ENCODE data around the gene PDE4D.
"Not testable (repeated sequence)": the region's sequence is repeated elsewhere in the genome, so short reads cannot be mapped to it uniquely, and the experiment has no call there.

PDE4D gene

DNA sequence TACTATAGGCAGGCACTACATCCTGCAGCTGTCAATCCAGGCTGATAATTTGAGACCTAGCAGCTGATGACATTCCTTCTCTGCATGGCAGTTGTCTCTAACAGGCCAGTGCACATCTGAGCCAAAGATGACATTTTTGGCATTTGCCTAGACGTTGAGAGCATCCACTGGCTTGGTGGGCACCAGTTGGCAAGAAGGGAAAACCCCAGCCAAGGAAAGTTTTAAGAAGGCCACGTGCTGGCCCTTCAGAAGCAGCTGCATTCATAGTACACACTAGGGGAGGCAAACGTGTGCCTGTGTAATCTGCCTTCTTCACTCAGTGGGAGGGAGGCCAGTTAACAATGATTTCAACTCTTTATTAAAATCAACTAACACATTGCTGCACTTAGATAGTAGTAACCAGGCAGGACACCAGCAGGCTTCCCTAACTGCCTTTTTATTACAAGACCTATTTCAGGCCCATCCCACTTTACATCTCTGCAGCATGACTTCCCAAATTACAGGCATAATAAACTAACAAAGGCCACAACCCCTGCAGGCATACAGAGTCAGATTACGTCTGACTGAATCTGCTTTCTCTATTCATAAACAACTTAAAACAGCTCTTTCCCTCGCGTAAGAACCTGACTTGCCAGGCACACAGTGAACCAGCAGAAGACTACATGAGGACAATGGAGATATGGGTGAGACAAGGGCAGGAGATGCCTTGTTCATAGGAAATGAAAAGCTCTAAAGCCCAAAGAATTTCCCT is 576.3 kb downstream of the PDE4D start:
- DNase-seq, result no peak

DNA sequence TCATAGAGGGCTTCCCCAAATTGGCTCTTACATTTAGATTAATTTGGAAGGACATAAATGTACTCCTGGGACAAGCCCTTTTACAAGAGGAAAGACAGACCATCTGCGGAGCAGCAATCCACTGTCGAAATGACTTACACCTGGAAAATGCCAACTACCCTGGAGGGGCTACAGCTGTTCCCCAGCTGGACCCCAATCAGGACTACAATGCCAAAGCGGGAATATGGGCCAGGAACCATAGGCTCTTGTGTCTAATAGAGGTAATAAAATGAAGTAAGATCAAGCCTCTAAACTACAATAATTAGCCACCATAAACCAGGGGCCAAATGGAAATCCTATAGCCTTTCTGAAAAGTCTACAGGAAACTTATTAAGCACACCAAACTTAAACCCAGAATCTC is 581.3 kb downstream of the PDE4D start:
- DNase-seq, result no peak

DNA sequence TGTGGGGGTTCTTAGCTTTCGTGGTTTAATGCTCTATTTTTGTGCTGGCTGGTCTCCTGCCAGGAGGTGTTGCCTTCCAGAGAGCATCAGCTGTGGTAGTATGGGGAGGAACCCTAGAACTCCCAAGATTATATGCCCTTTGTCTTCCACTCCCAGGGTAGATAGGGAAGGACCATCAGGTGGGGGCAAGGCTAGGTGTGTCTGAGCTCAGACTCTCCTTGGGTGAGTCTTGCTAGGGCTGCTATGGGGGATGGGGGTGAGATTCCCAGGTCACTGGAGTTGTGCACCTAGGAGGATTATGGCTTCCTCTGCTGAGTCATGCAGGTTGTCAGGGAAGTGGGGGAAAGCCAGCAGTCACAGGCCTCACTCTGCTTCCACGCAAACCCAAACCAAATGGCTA is 584.8 kb downstream of the PDE4D start:
- DNase-seq, result not testable (repeated sequence)

DNA sequence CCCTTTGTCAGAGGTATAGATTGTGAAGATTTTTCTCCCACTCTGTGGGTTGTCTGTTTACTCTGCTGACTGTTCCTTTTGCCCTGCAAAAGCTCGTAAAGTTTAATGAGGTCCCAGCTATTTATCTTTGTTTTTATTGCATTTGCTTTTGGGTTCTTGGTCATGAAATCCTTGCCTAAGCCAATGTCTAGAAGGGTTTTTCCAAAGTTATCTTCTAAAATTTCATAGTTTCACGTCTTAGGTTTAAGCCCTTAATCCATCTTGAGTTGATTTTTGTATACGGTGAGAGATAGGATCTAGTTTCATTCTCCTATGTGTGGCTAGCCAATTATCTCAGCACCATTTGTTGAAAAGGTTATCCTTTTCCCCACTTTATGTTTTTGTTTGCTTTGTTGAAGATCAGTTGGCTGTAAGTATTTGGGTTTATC is 590.2 kb downstream of the PDE4D start:
- not testable (repeated sequence) for DNase-seq

DNA sequence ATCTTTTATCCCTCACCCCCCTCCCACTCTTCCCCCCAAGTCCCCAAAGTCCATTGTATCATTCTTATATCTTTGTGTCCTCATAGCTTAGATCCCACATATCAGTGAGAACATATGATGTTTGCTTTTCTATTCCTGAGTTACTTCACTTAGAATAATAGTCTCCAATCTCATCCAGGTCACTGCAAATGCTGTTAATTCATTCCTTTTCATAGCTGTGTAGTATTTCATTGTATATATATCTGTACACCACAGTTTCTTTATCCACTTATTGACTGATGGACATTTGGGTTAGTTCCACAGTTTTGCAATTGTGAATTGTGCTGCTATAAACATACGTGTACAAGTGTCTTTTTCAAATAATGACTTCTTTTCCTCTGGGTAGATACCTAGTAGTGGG is 591.0 kb downstream of the PDE4D start:
- DNase-seq, result not testable (repeated sequence)

DNA sequence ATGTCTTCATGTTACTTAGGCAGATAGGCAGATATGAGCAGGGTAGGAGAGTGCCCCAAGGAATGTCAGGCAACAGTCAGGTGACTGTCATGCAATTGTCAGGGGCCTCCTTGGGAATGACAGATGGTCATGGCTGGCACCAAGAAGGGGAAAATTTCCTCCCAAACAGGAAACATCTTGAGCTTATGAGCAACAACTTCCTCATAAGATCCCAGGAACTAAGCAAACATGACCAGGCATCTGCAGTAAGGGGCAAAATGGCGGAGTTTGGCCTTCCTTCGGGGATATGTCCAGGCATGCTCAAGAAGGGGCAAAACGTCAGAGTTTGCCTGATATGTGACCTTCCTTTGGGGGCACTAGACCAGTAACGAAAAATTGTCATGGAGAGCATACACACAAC is 591.8 kb downstream of the PDE4D start:
- DNase-seq, result no peak

DNA sequence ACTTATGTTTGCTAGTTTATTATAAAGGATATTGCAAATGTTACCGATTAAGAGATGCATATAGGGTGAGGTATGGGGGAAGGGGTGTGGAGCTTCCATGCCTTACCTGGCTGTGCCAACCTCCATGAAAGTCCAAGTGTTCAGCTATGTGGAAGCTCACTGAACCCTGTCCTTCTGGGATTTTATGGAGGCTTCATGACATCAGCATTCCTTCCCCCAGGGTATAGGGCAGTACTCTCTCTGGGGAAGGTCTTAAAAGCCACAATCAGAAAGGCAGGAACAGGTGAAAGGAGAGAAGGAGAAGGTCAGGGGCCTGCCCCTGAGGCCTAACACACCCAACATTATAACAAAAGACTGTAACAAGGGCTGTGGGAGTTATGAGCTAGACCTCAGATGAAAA is 592.6 kb downstream of the PDE4D start:
- DNase-seq, result no peak

DNA sequence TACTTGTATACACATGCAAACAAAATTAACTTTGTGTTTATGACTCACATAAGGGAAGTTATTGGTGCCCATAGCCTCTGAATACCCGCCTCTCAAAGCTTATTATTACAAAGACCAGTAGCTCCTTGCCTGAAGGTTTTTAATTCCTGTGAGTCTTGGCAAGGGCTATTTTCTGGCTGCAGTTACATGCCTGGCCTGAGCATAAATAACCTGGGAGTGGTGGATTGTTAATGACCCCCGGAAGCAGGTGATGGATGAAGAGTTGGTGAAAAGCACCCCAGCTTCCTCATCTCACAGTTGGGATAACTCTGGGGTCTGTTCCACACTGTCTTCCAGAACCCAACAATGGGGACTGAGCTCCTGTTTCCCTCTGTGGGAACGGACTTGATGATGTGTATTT is 594.5 kb downstream of the PDE4D start:
- no peak for DNase-seq

DNA sequence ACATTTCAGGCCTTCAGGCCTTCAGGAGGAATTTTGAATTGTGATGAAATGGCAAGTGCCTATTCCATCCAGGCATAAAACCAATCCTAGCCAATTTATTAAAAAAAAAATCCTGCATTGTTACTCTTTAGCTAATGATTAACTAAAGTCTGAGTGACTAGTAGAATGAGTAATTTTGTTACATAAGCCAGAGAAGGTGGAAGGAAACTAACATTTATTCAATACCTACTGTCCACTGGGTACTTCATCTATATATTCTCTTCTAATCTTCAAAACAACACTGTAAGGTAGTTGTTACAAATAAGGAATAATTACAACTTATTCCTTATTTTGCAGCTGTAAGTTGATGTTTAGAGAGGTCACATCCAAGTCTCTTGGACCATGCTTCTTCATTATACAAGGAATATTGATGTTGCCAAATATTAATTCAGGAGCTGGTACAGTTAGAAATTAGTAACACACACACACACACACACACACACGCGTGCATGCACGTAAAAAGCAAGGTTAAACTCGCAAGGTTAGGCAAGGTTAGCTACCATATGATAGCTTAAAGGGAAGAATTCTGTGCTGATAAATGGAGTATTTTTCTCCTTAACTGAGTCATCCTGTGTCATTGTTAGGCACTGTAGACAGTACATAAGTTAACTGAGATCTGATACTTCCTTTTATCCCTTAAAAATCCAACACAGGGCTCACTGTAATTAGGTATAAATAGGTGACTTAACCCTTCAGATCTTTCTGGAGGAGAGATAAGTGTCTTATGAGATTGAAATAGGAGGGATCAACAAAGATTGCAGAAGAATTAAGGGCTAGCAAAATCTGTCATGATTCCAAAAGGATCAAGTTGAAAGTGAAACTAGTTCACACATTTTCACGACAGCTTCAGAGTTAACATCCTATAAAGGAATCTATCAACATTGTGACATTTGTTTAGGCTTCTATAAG is 596.9 kb downstream of the PDE4D start:
- DNase-seq, result no peak

DNA sequence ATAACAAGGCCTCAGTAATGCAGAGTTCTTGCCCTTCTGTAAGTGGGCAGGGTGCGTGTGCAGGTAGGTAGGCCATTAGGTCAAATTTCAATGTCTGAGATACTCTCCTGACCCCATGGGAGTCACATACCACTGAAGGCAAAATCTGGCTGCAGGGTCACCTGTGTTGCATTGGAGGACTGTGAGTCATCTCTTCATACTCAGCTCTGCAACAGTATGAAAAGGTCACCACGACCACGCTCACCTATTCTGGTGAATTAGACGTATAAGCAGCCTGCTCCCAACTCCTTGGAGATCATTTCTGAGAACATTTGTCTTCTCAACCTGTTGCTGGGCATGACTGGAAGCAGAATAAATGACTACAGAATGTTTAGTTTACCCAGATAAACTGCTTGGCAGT is 599.8 kb downstream of the PDE4D start:
- DNase-seq, result no peak

DNA sequence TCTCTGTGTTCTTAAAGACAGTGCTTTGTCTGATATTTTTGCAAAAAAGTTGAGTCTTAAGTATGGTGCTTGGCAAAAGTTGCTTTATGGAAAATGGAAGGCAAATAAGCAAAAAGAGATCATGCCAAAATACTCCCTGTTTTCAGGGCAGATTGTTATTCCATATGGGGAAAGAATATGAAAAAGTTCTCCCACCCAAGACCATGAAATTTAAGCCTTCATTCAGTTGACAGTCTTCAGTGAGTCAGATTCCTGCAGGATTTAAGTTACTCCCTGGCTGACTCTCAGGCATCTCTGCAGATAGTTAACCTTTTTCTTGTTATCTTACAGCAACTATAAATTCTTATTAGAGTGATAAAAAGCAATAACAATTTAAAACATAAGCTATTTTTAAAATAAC is 601.6 kb downstream of the PDE4D start:
- no peak for DNase-seq

DNA sequence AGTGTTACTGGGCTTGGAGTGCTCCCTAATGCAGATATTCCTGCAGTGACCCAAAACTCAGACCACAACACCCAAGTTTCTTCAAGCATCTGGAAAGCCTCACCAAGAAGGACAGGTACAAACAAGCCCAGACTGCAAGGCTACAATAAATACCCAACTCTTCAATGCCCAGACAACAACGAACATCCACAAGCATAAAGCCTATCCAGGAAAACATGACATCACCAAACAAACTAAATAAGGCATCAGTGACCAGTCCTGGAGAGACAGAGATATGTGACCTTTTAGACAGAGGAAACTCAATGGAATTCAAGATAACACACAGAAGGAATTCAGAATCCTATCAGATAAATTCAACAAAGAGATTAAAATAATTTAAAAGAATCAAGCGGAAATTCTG is 605.6 kb downstream of the PDE4D start:
- no peak for DNase-seq

DNA sequence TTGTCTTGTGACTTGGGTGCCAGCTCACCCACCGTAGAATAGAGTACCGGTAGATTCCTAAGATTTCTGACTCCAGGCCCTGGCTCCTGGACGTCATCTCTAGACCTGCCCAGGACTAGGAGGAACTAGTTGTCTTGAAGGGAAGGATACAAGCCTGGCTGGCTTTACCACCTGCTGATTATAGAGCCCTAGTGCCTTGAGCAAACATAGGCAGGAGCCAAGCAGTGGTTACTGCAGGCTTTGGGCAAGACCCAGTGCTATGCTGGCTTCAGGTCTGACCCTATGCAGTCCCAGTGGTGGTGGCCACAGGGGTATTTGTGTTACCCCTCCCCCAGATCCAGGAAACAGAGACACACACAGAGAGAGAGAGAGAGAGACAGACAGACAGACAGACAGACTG is 606.2 kb downstream of the PDE4D start:
- no peak for DNase-seq

DNA sequence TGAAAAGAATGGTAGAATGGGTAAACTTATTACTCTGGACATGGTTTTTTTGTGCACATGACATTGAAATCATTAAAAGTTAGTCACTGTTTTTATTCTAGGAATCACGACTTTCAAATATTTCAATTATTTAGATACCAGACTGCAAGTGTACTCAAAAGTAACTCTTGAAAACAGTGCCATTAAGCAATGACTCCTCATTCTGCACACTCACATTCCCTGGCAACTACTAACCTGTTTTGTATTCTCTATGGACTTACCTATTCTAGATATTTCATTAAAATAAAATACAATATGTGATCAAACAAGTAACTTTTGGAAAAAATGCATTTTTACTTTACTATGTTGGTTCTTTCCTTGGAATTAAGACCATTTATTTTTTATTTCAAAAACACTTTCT is 607.0 kb downstream of the PDE4D start:
- no peak for DNase-seq

DNA sequence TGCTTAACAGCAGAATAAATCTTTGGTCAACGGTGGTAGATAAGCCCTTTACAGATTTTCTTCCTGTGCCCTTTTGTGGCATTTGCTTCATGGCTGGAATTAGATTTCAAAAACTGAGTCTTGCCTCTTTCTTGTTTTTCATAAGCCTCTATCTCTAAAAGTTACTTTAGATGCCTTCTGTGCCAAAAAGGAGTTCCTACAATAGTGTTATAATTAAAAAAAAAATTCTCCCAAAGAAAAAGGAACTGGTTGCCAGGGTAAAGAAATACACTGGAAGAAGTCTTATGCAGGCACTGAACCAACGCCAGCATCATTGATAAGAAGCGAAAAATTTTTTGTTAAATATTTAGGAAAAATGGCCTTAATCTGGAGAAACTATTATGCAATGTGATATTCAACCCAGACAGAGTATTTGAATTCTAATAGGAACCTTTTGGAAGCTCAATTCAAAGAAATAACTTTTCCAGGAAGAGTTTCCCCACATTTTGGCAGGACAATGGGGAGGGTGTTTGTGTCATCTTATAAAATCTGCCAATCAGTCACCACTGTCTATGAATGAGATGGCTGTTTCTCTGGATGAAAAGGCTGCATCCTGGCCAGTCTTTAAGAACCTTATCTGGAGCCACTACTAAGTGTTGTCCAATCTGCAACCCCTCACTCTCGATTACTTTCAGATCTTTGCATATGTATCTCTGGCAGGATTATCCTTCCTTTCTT is 608.1 kb downstream of the PDE4D start:
- no peak for DNase-seq

DNA sequence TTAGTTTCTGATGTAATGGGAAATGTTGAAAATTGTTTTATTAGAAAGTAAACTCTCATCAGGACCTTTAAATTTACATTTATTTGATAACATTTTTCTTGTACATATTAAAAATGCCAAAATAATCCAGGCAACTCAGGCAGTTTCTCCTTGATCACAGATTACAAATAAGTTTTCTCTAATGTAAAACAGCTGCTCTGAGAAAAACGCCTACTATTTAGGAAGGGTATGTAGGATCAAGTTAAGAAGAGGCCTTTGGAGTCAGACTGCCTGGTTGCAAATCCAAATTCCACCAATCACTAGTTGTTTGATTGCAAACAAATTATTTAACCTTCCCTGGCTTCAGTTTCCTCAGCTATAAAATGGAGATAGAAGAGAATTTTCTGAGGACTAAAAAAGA is 610.8 kb downstream of the PDE4D start:
- DNase-seq, result no peak

DNA sequence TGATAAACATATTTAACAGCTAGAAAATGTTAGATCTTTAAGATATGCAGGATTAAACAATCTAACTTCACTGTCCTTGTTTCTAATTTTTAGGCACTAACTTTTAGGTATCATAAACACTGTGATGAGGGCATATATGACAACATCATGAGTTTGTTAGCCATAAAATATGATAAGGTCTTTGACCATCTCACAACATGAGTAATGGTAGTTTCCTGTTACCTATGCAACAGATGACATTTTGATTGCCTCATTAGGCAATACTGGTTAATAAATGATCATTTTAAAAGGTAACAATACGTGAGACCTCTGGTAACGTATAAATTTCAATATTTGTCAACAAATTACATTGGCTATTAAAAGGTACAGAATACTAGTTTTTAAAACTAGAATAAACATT is 613.5 kb downstream of the PDE4D start:
- no peak for DNase-seq

DNA sequence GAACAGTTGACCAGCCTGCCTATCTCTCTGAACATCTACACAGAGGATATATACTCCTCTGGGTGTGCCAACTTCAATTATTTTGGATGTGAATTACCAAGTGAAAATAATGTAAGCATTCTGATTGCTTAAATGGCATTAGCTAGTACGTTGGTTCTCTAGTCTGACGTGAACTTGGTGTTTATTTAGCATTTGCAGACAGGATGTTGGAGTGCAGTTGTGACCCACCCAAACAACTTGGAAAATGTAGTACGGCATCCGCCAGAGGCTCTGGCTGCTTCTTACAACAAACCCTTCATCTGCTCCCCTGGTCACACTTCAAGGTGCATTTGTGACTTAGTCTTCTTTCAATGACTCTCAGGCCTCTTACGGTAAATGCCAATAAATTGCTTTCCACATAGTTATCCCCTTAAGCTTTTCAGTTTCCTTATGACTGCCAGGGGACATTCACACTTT is 616.6 kb downstream of the PDE4D start:
- DNase-seq, result no peak

DNA sequence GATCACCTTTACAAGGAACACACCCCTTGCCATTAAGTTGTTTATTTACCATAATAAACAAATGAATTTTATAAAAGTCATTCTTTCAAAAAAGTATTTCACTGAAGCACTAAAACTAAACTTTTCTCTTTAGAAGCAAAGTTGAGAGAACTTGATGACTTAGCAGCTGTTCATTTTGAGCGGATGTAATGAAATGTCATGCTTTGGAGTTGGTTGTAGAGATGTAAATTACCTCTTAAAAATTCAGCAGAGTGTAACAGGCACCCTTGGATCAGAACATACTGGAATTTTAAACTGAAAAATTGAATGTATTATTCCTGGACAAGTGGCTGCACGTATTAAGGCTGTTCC is 617.2 kb downstream of the PDE4D start:
- DNase-seq, result no peak

DNA sequence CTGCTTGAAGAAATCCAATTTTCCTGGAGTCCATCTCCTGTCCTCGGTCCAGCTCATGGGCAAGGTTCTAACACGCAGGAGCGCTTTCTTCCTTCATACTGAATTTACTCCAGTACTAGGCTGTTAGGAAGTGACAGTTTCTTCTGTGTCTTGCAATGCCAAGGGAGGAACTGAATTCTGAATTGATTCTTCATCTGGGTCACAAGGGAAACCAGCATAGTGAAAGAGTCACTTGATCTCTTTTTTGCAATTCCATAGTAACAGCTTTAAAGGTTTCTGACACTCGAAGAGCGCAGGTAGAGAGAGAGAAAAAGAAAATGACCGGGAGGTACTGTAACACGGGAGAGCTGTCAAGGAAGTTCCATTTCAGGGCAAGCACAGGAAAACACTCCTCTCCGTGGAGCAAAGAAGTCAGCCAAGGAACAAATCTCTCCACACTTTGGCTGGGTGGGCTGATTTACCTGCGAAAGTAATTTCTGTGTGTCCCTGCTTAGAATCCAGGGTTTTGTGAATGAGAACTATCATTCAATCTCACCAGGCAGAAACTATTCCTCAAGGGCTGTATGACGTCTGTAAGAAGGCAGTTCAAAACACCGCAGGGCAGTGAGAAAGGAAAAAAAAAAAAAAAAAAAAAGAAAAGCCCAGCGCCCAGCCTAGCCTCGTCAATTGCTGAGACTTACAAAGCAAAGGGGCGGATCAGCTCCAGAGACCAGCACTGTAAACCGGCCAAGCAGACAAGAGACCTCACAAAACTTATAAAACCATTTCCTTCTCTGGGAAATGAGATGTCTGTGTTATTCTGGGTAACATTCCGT is 617.8 kb downstream of the PDE4D start:
- DNase-seq, result no peak

DNA sequence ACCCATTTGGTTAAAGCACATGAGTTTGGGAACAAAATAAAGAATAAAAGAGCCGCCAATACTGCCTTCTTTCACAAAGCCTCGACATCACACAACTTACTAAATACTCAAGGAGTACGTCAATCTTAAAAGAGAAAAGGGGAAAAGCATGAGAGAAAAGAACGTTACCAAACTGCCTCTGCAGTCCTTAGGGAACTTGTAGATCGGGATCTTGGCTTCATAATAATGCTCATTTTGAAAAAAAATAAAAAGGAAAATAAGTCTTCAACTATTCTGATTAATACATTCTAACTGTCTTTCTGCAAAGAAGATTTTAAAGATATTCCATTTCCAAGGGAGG is 618.4 kb downstream of the PDE4D start:
- no peak for DNase-seq

DNA sequence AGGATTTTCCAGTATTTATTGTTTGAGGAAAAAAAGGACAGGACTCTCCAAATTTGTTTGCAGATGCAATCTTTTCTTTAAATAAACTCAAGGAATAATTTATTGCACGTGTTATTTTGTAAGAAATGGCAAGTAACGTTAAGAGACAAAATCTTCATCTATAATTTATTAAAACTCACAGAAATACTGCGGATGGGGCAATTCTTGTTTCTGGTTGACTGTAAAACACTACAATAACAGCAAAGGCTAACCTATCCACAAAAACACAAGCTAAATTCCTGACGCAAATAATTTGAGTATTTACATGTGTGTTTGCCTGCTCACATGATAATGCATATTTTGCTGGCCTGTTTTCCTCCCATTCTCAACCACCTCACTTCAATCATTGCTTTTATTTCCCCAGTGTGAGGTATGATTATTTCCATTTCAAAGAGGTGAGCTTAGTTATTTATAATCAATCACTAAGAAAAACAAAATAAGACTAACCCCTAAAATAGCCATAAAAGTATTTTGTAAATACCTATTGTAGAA is 619.4 kb downstream of the PDE4D start:
- no peak for DNase-seq

All from T-helper 9 cell (primary cell).